ENCODE results near the gene TRABD2A.

TRABD2A gene

DNA sequence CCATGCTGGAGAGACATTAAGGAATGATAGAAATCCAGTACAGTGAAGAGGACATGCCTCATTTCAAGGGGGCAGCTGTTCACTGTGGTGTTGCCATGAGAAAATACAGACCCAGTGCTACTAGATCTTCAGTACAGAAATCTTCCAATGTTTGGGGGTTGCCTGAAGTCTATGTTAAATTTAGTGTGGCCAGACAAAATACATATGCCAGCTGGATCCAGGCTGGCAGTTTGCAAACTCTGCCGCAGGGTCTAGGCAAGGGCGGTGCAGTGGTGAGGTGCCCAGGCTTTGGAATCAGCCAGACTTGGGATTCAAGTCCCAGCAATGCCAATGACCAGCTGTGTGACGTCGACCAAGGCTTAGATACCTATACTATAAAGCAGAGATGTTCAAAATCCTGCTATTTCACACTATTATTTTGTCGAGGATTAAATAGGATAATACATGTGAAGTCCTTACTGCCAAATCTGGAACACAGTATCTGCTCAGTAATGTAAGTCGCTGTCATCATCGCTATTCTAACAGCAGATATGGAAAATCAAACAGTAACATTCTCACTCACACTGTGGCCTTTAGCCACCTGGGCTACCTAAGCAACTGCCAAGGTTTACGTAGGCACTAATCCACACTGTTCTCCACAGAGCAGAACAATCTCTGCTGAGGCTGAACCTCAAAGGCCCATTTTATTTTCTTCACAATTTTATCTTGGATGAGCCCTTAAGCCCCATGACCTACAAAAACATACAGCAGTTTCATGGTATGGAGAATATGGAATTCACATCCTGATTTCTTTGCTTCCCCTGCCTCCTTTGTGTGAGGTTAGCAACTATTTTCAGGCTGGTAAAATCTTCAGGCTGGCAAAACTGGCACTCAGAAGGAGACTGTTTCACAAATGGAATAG, 18.7 kb upstream of the TRABD2A start:
- H3K27me3 ChIP-seq (replicated peaks; ENCODE audit: insufficient read depth, low read length): no peaks in the 10 kb centered on the region
- no peaks in the 10 kb centered on the region for H3K9me3 ChIP-seq (replicated peaks; ENCODE audit: insufficient read depth, low read length)
- H3K79me2 ChIP-seq (ENCODE audit: low read length): no peaks in the 10 kb centered on the region
- no peaks in the 10 kb centered on the region for H3F3A ChIP-seq (ENCODE audit: insufficient read depth, low read length)
- H2AFZ ChIP-seq (ENCODE audit: low read length): no peak overlapping the region
- H3K36me3 ChIP-seq (replicated peaks; ENCODE audit: insufficient read depth, low read length): no peaks in the 10 kb centered on the region
- H3K4me3 ChIP-seq (ENCODE audit: low read length): no peak overlapping the region
- peaks cover 3% of the 10 kb centered on the region for H3K4me1 ChIP-seq (ENCODE audit: low read length)
- DNase-seq: no peak
- TF ChIP-seq EZH2phosphoT487 (IDR thresholded peaks at IDR 0.05; ENCODE audit: low read length): no peak
- TF ChIP-seq, protein P1, sequence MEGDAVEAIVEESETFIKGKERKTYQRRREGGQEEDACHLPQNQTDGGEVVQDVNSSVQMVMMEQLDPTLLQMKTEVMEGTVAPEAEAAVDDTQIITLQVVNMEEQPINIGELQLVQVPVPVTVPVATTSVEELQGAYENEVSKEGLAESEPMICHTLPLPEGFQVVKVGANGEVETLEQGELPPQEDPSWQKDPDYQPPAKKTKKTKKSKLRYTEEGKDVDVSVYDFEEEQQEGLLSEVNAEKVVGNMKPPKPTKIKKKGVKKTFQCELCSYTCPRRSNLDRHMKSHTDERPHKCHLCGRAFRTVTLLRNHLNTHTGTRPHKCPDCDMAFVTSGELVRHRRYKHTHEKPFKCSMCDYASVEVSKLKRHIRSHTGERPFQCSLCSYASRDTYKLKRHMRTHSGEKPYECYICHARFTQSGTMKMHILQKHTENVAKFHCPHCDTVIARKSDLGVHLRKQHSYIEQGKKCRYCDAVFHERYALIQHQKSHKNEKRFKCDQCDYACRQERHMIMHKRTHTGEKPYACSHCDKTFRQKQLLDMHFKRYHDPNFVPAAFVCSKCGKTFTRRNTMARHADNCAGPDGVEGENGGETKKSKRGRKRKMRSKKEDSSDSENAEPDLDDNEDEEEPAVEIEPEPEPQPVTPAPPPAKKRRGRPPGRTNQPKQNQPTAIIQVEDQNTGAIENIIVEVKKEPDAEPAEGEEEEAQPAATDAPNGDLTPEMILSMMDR (IDR thresholded peaks at IDR 0.05; ENCODE audit: low read length): no peak
- no peak for TF ChIP-seq EZH2 (optimal IDR thresholded peaks at IDR 0.05; ENCODE audit: low read depth, low read length)
- no peak overlapping the region for H3K4me2 ChIP-seq (ENCODE audit: low read depth, low read length)
- H3K27ac ChIP-seq (ENCODE audit: low read length): no peak overlapping the region
- no peaks in the 10 kb centered on the region for H4K20me1 ChIP-seq (ENCODE audit: insufficient read depth, low read length)
- H3K9me2 ChIP-seq (replicated peaks; ENCODE audit: insufficient read depth, low read length): no peaks in the 10 kb centered on the region
- H3K9ac ChIP-seq (ENCODE audit: low read length): no peak overlapping the region

DNA sequence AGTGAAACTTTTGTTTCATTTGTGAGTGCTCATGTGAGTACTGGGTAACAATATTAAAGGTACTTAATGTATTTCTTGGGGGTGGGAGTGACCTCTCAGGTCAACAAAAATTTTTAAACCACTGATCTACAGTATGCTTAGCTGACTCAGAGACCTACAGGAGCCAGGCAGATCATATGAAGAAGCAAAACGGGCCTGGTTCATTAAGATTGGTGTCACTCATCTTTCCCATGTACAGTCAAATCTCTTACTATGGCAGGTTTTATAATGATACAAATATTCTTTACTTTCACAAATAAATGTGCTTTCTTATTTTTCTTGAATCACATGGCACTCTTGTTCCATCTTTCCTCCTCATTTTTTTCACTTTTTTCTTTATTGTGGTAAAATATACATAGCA, 16.9 kb upstream of the TRABD2A start:
- Histone ChIP-seq H3K27me3 (replicated peaks; ENCODE audit: insufficient read depth, low read length) (no peaks in the 10 kb centered on the region), H3K9me2 (replicated peaks; ENCODE audit: insufficient read depth, low read length) (no peaks in the 10 kb centered on the region), H4K20me1 (ENCODE audit: insufficient read depth, low read length) (no peaks in the 10 kb centered on the region), H3K36me3 (replicated peaks; ENCODE audit: insufficient read depth, low read length) (no peaks in the 10 kb centered on the region), H3K4me3 (ENCODE audit: low read length) (no peak overlapping the region), H3K9me3 (replicated peaks; ENCODE audit: insufficient read depth, low read length) (no peaks in the 10 kb centered on the region), H3K4me1 (ENCODE audit: low read length) (no peaks in the 10 kb centered on the region), H3F3A (ENCODE audit: insufficient read depth, low read length) (no peaks in the 10 kb centered on the region), H3K79me2 (ENCODE audit: low read length) (no peaks in the 10 kb centered on the region), H2AFZ (ENCODE audit: low read length) (no peak overlapping the region), H3K4me2 (ENCODE audit: low read depth, low read length) (no peak overlapping the region), H3K9ac (ENCODE audit: low read length) (no peak overlapping the region), H3K27ac (ENCODE audit: low read length) (no peak overlapping the region)
- TF ChIP-seq EZH2phosphoT487 (IDR thresholded peaks at IDR 0.05; ENCODE audit: low read length) (no peak), EZH2 (optimal IDR thresholded peaks at IDR 0.05; ENCODE audit: low read depth, low read length) (no peak)
- TF ChIP-seq, protein P1 (IDR thresholded peaks at IDR 0.05; ENCODE audit: low read length): no peak
- DNase-seq: no peak

DNA sequence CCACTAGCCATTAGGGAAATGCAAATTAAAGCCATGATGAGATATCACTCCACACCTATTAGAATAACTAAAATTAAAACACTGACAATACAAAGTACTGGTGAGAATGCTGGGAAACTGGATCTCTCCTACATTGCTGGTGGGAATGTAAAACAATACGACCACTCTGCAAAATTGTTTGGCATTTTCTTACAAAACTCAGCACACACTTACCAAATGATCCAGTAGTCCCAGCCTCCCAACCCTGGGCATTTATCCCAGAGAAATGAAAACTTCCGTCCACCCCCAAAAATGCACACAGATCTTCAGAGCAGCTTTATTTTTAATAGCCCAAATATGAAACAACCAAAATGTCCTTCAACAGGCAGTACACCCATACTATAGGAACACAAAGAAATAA, 15.7 kb upstream of the TRABD2A start:
- Histone ChIP-seq H3K79me2 (ENCODE audit: low read length) (no peaks in the 10 kb centered on the region), H2AFZ (ENCODE audit: low read length) (no peak overlapping the region), H3K36me3 (replicated peaks; ENCODE audit: insufficient read depth, low read length) (no peaks in the 10 kb centered on the region), H3K27ac (ENCODE audit: low read length) (no peak overlapping the region), H3K27me3 (replicated peaks; ENCODE audit: insufficient read depth, low read length) (no peaks in the 10 kb centered on the region), H3K4me2 (ENCODE audit: low read depth, low read length) (no peak overlapping the region), H4K20me1 (ENCODE audit: insufficient read depth, low read length) (no peaks in the 10 kb centered on the region), H3F3A (ENCODE audit: insufficient read depth, low read length) (no peaks in the 10 kb centered on the region), H3K4me1 (ENCODE audit: low read length) (no peaks in the 10 kb centered on the region), H3K9ac (ENCODE audit: low read length) (no peak overlapping the region), H3K9me3 (replicated peaks; ENCODE audit: insufficient read depth, low read length) (no peaks in the 10 kb centered on the region), H3K4me3 (ENCODE audit: low read length) (no peak overlapping the region), H3K9me2 (replicated peaks; ENCODE audit: insufficient read depth, low read length) (no peaks in the 10 kb centered on the region)
- TF ChIP-seq EZH2 (optimal IDR thresholded peaks at IDR 0.05; ENCODE audit: low read depth, low read length) (no peak), EZH2phosphoT487 (IDR thresholded peaks at IDR 0.05; ENCODE audit: low read length) (no peak)
- TF ChIP-seq, protein P1 (IDR thresholded peaks at IDR 0.05; ENCODE audit: low read length): no peak
- DNase-seq: no peak
